Breast epithelium (tissue), 4 donors: ENCODE results near the gene ELMO1. TPM values are rescaled to one million over a fixed set of nuclear protein-coding genes. Genes with fewer than 3 reads are reported as not detected.

Experiments used
- DNase-seq, 2 donors: peaks; one replicate each; pipeline ENCODE4 v3.0.0-alpha.2; 2019; ENCODE audit warnings: low spot score in 2 of 2
- H3K27ac ChIP-seq, 2 donors: fragments of 200-600 bp; sonication (generic) in 1 of 2; one replicate each; pipeline ENCODE4 v1.5.1; 2016 to 2019; ENCODE audit warnings: mild to moderate bottlenecking in 1 of 2
- H3K27me3 ChIP-seq, 2 donors: fragments of 200-600 bp; sonication (generic) in 1 of 2; one replicate each; pipeline versions ENCODE4 v1.5.1 to v1.6.0; 2017 to 2019; ENCODE audit warnings: control low read depth in 1 of 2, mild to moderate bottlenecking in 1 of 2
- H3K36me3 ChIP-seq: fragments of 200-600 bp; one replicate; pipeline ENCODE4 v1.5.1; 2019
- H3K4me1 ChIP-seq, 2 donors: fragments of 200-600 bp; sonication (generic); one replicate each; pipeline ENCODE4 v1.5.1; 2016 to 2019; ENCODE audit warnings: control low read depth in 1 of 2
- H3K4me3 ChIP-seq, 3 donors: fragments of 200-600 bp; sonication (generic); 1 replicate in 2 of 3; 2 replicates in 1 of 3; pipeline ENCODE4 v1.5.1; 2016 to 2019; ENCODE audit warnings: mild to moderate bottlenecking in 3 of 3, moderate library complexity in 2 of 3
- H3K9me3 ChIP-seq, 2 donors: fragments of 200-600 bp; sonication (generic) in 1 of 2; one replicate each; pipeline ENCODE4 v1.5.1; 2016 to 2019; ENCODE audit warnings: control low read depth in 1 of 2
- POLR2A ChIP-seq: fragments of 450-650 bp; IDR thresholded peaks from one replicate; pipeline ENCODE4 v1.6.1; 2016; ENCODE audit warnings: antibody characterized with exemption, mild to moderate bottlenecking, moderate library complexity
- POLR2AphosphoS5 ChIP-seq, 3 donors: sonication (generic); formaldehyde crosslinking; IDR thresholded peaks; one replicate each; pipeline ENCODE4 v1.6.1; 2017; ENCODE audit warnings: antibody characterized with exemption in 3 of 3
- intact Hi-C: fragments of 100-400 bp; cut with DNase I; formaldehyde crosslinking; loops from one replicate; pipeline ENCODE4 v1.15.1; 2023; ENCODE audit warnings: low total_unique reads
- total RNA-seq, 3 donors: library from RNA; depleted of rRNA; stranded (reverse); fragments of >200 nt; gene quantifications; one replicate each; pipeline ENCODE4 v1.1.0, GENCODE V29; 2016
- TF ChIP-seq, protein P1 (sequence below), 3 donors: fragments of 450-650 bp; IDR thresholded peaks; one replicate each; pipeline ENCODE4 v1.5.1; 2016 to 2017; ENCODE audit warnings: antibody characterized with exemption in 3 of 3, mild to moderate bottlenecking in 3 of 3, moderate library complexity in 3 of 3

The ELMO1 gene
- total RNA-seq, 3 donors from 2014 or later, result 49.5 to 110 (median 66.9) TPM

DNA sequence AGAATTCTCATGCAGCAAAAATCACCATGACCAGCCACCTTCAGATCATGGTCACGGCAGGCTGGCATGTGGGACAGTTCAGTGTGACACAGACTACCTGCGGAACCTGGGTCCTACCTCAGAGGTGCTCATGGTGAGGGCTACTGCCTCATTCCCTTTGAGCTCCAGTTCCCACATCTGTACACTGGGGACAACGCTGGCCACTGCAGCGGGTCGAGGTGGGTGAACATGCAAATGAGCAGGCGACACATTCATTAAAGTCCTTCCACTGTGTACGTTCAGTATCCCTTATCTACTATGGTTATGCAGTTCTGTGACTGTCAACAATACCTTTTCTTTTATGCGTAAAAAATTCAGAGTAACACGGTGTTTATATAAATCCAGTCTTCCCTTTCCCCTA lies 505.7 kb downstream of the ELMO1 start:
- Histone ChIP-seq H3K27me3 (no peaks in the 10 kb centered on the region), H3K4me3 (no peak overlapping the region), H3K9me3 (peaks cover 9 to 28% of the 10 kb centered on the region in 2 donors), H3K27ac (no peak overlapping the region), H3K36me3 (no peaks in the 10 kb centered on the region), H3K4me1 (no peaks in the 10 kb centered on the region)
- intact Hi-C loops, result no loop called here
- TF ChIP-seq, protein P1, sequence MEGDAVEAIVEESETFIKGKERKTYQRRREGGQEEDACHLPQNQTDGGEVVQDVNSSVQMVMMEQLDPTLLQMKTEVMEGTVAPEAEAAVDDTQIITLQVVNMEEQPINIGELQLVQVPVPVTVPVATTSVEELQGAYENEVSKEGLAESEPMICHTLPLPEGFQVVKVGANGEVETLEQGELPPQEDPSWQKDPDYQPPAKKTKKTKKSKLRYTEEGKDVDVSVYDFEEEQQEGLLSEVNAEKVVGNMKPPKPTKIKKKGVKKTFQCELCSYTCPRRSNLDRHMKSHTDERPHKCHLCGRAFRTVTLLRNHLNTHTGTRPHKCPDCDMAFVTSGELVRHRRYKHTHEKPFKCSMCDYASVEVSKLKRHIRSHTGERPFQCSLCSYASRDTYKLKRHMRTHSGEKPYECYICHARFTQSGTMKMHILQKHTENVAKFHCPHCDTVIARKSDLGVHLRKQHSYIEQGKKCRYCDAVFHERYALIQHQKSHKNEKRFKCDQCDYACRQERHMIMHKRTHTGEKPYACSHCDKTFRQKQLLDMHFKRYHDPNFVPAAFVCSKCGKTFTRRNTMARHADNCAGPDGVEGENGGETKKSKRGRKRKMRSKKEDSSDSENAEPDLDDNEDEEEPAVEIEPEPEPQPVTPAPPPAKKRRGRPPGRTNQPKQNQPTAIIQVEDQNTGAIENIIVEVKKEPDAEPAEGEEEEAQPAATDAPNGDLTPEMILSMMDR (IDR thresholded peaks at IDR 0.05), result no peak
- TF ChIP-seq POLR2AphosphoS5 (IDR thresholded peaks at IDR 0.05) (no peak), POLR2A (no peak)
- no peak for DNase-seq

DNA sequence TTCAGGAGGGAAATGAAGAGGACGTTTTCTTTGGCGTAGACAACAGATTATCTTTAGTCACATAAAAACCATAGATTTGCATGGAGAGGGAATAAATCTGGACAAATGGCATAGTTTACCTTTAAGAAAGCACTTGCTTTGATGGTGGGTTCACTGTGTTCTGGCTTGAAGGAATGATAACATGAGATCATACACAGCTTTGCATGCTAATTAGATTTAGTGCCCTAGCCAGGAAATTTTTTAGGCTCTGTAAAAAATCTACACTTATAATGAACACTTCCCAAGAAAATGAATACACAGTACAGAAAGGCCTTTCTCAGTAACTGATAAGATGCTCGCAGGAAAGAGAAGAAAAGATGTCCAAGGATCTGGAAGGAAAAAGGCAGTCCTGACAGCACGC lies 506.1 kb downstream of the ELMO1 start:
- no peaks in the 10 kb centered on the region for H3K27me3 ChIP-seq
- H3K4me1 ChIP-seq, result no peaks in the 10 kb centered on the region
- H3K36me3 ChIP-seq, result no peaks in the 10 kb centered on the region
- intact Hi-C loops, result no loop called here
- peaks cover 13 to 32% of the 10 kb centered on the region in 2 donors for H3K9me3 ChIP-seq
- TF ChIP-seq, protein P1 (IDR thresholded peaks at IDR 0.05), result no peak
- no peak for TF ChIP-seq POLR2AphosphoS5 (IDR thresholded peaks at IDR 0.05)
- no peak for TF ChIP-seq POLR2A
- DNase-seq, result no peak
- no peak overlapping the region for H3K27ac ChIP-seq
- no peak overlapping the region for H3K4me3 ChIP-seq

DNA sequence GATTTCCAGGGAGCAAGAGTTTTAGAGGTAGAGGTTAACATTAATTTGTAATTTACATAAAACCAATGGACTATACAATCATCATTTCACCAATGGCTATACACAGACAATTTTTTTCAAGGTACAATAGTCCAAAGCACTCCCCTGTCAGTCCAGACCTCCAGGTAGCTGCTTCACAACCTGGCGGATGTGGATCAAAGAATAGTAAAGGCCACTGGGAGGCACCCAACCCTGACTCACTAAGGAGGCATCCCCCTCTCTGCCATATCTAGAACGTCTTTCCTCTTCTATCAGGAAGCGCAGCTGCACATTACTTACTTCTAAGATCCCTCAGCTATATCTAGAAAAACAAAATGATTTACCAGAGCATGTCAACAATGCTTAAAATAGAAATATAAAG lies 506.6 kb downstream of the ELMO1 start:
- no peaks in the 10 kb centered on the region for H3K36me3 ChIP-seq
- intact Hi-C loops, result no loop called here
- no peaks in the 10 kb centered on the region for H3K4me1 ChIP-seq
- DNase-seq, result no peak
- peaks cover 18 to 37% of the 10 kb centered on the region in 2 donors for H3K9me3 ChIP-seq
- TF ChIP-seq POLR2A, result no peak
- TF ChIP-seq, protein P1 (IDR thresholded peaks at IDR 0.05), result no peak
- TF ChIP-seq POLR2AphosphoS5 (IDR thresholded peaks at IDR 0.05), result no peak
- H3K27me3 ChIP-seq, result no peaks in the 10 kb centered on the region
- H3K4me3 ChIP-seq, result no peak overlapping the region
- no peak overlapping the region for H3K27ac ChIP-seq

DNA sequence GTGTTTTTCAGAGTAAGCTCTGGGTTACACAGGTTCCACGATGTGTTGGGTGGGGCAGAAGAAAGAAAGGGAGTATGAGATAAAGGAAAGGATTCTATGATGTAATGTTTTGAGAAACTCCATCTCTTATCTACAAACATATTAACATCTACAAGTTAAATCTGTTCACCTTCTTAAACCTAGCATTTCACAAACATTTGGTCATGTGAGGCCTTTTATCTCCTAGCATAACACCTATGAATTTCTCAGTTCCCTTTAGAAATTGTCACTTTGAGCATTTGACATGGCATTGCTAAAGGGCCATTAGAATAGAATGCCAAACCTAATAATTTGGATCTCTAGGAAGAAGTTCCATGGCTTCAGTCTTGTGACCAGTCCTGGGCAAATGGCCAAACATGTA lies 507.3 kb downstream of the ELMO1 start:
- no peaks in the 10 kb centered on the region for H3K27me3 ChIP-seq
- H3K36me3 ChIP-seq, result no peaks in the 10 kb centered on the region
- DNase-seq, result no peak
- H3K9me3 ChIP-seq, result peaks cover 22 to 43% of the 10 kb centered on the region in 2 donors
- no peak overlapping the region for H3K4me3 ChIP-seq
- no peak overlapping the region for H3K27ac ChIP-seq
- intact Hi-C loops, result no loop called here
- TF ChIP-seq POLR2A (no peak), POLR2AphosphoS5 (IDR thresholded peaks at IDR 0.05) (no peak)
- TF ChIP-seq, protein P1 (IDR thresholded peaks at IDR 0.05), result no peak
- H3K4me1 ChIP-seq, result no peaks in the 10 kb centered on the region

DNA sequence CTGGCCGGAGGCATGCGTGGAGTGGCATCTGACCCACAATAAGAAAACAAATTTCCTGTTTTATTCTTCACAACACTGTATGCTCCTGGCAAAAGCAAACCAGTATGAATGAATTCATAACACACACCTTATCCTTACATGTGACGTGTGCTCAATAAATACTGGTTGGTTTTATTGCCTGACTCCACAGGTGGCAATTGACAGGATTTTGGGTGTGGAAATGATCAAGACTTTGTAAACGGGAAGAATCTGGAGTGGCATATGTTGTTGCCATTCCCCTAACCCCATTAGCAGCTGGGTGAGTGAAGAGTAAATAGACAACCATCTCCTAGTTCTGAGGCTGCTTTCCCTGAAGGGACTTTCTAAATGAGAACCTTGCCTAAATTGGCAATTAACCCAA lies 508.8 kb downstream of the ELMO1 start:
- no peaks in the 10 kb centered on the region for H3K27me3 ChIP-seq

More for the DNA sequence above, 508.8 kb downstream of the ELMO1 start:
- DNase-seq, result no peak
- intact Hi-C loops, result no loop called here
- H3K4me3 ChIP-seq, result no peak overlapping the region
- H3K4me1 ChIP-seq, result no peaks in the 10 kb centered on the region
- H3K27ac ChIP-seq, result no peak overlapping the region
- H3K36me3 ChIP-seq, result no peaks in the 10 kb centered on the region
- no peak for TF ChIP-seq POLR2AphosphoS5 (IDR thresholded peaks at IDR 0.05)
- TF ChIP-seq, protein P1 (IDR thresholded peaks at IDR 0.05), result no peak
- TF ChIP-seq POLR2A, result no peak
- H3K9me3 ChIP-seq, result peaks cover 28 to 49% of the 10 kb centered on the region in 2 donors
